H1 (cell line): ENCODE data around the gene SGCD. TPM values are rescaled to one million over a fixed set of nuclear protein-coding genes. Genes with fewer than 3 reads are reported as not detected.

Experiments
- POU5F1 ChIP-seq: IDR thresholded peaks from 2 replicates; pipeline ENCODE4 v1.6.1; 2011; ENCODE audit warnings: low read depth, mild to moderate bottlenecking, low read length, moderate library complexity
- polyA plus RNA-seq, 7 experiments: library from polyadenylated mRNA; depleted of rRNA in 3 of 7; stranded (reverse) in 5 of 7; unstranded in 2 of 7; fragments of >200 nt in 5 of 7; fragments of 200-250 nt in 2 of 7; gene quantifications; 1 replicate in 5 of 7; 2 replicates in 1 of 7; 4 replicates in 1 of 7; pipeline versions ENCODE4 v1.2.1 to v1.2.3, GENCODE V29; 2011 to 2013; ENCODE audit warnings: missing spikeins in 2 of 7, mixed read lengths in 2 of 7
- total RNA-seq: library from RNA; stranded (reverse); fragmentation: NEBNext Ultra II Directional; extraction: Animal tissue kit (Norgen Biotek cat#: 25700); gene quantifications from 2 replicates; pipeline ENCODE4 v1.2.1, GENCODE V29; 2021
- TF ChIP-seq, protein P1 (sequence below): IDR thresholded peaks from 2 replicates; pipeline ENCODE4 v1.6.1; 2011; ENCODE audit warnings: low read depth, mild to moderate bottlenecking, low read length; ENCODE audit not compliant: insufficient read depth

SGCD gene
- total and polyA plus RNA-seq, 2 of the 8 experiments (the other 6 are each of a cell fraction or from before 2014, with no cell fraction given) = 0.04 to 0.08 TPM

DNA sequence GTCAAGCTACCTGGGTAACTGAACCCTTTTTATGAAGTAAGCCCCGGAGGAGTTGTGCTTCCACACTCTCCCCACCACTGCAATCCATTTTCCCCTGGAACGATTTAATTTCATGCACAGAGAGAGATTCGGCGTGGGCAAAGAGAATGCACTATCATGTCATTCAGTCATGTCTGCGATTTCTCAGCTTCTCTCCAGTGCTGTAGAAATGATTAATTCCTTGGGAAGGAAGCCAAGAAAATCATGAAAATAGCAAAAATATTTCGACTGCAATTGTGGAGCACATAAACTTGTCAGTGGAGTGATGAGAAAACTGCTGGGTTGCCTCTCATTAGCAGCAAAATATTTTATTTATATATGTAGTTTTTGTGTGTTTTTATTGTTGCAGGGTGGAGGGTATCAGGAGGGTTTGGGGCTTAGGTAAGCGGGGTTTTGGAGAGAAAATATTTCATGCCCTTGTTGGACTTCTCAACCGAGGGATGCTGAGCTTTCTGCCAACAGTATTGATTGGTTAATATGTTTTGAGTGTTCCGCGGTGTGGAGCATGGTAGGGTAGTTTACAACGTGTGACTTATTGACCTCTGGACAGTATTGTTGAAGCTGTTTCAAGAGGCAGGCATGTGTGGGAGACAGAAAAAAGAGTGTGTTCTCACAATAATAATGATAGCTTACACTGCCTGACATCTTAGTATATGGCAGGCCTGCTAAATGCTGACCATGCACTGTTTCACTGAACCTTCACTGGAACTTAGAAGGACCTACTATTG is 69.3 kb downstream of the SGCD start (continued):
- TF ChIP-seq, protein P1, sequence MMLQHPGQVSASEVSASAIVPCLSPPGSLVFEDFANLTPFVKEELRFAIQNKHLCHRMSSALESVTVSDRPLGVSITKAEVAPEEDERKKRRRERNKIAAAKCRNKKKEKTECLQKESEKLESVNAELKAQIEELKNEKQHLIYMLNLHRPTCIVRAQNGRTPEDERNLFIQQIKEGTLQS = no peak
- TF ChIP-seq POU5F1 = no peak
- TF ChIP-seq, all 59 proteins: peak for 0
